ENCODE data around the gene SIX5.

The SIX5 gene

DNA sequence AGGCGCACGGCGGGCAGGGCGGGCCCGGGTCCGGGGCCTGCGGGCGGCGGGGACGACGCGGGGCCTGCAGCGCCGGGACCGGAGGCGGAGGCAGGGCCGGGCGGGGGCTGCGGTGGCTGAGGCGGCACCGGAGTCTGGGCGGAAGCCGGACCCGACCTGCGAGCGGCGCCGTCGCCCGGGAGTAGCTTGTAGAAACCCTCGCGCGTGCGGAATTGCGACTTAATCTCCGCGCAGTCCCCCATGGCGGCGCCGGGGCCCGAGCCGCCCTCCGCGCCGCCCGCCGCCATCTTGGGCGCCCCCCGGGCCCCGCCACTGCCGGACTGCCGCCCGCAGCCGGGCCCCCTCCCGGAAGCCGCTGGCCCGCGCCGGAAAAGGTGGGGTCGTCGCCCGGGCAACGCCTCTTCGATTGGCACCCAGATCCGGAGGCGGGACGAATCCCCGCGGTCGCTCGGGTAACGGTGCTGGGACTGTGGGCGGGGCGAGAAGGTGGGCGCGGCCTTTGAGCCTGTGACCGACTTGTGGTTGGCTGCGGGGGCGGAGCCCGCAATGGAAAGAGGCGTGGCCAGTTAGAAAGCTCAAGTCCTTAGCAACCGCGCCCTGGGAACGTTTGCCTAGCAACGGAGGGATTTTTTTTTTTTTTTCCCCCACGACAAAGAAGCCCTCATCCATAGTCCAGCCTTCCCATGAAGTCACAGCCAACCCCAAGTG lies 23.6 kb upstream of the SIX5 start, which contains the start of gene DMWD:
DMWD (minus strand) TSS at position 376 of the 708 bp plus-strand sequence; CDS start at position 287, 89 bp downstream.
- DNase-seq (ENCODE audit: low spot score) = peak; percentile 98

GRCh38 chr19:45791744-45792469 lies 22.9 kb upstream of the SIX5 start:
- DNase-seq (ENCODE audit: low spot score) = no peak

DNA sequence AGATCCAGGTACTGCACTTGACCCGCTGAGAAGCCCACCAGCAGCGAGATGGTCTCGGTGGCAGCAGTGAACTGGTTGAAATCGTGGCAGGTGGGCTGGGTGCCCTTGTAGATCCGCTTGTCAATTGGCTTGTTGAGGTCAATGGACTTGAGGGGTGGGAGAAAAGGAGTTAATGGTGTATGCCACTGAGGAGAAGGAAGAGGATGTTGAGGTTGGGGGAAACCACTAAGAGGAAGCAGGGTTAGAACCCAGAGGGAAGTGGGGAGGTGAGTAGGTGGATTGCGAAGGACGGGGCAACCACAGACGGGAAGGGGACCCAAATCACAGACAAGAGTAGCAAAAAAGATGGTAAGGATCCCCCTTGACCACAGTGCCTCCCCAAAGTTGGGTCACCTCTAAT lies 21.9 kb upstream of the SIX5 start:
- DNase-seq (ENCODE audit: low spot score) = no peak

DNA sequence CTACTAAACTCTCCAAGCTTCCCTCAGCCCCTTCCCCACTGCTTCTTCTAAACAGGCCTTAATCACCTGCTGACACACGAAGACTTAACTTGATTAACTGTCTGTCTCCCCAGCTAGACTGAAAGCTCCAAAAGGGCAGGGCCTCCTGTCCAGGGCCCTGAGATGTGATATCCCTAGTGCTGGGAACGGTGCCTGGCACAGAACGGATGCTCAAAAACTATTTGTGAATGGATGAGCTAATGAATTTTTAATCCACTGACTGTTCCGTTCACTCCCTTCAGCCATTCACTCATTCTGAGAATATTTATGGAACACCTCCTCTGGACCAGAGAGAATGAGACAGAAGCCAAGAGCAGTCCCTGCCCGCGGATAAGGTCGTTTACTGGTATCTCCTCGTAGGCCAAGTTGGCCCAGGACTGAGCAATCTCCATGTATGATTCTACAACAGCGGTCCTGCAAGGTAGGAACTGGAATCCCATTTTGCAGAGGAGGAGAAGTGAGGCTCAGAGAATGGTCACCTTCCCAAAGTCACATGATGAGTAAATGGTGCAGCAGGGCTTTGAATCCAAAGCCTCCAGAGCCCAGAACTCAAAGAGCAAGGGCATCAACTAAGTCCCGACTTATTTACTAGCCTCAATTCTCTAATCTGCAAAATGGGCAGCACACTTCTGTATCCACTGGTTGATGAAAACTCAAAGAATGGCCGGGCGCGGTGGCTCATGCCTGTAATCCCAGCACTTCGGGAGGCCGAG lies 20.2 kb upstream of the SIX5 start:
- DNase-seq (ENCODE audit: low spot score) = no peak

DNA sequence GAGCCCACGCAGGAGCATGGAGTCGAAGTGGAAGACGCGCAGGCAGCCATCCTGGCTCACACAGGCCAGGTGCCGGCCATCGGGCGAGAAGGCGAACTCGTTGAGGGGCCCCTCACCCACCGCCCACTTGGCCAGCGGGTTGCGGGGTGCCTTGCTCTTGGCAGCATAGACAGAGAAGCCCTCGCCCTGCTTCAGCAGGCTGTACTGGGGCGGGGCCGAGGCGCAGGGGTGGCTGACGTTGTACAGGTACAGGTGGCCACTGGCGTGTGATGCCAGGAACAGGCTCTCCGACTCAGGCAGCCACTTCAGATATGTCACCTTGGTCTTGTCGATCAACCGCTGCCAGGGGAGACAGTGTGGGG lies 17.5 kb upstream of the SIX5 start:
- DNase-seq (ENCODE audit: low spot score) = no peak

DNA sequence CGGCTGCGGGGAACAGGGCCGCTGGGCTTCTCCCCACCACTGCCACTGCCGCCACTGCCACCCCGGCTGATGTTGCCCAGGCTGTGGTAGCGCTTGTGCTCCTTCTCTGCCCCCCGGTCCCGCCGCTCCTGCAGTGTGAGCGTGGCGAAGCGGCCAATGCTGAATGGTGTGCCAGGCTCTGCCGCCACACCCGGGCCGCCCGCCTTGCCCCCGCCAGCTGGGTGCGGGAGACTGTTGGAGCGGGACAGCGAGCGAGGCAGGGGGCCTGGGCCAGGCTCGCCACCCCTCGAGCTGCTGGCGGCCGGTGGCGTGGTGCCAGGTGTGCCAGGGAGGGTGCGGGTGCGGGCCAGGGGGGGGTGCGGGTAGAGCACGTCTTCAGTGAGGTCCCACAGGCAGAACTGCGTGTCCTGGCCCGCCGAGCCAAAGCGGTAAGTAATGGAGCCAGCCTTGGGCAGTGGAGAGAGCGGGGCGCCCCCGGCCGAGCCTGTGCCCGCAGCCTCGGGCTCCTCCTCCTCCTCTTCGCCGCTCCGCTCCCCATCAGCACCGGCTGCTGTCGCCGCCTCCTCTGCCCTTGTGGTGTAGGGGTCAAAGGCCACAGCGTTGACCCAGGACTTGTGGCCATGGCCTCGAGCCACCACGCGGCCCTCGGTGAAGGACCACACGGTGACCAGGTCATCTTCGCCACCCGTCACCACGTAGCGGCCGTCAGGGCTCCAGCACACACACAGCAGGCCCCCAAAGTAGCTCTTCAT lies 16.9 kb upstream of the SIX5 start:
- DNase-seq (ENCODE audit: low spot score) = no peak

GRCh38 chr19:45785097-45785496 lies 16.0 kb upstream of the SIX5 start:
- DNase-seq (ENCODE audit: low spot score) = no peak

GRCh38 chr19:45784096-45784495 lies 15.0 kb upstream of the SIX5 start:
- no peak for DNase-seq (ENCODE audit: low spot score)

GRCh38 chr19:45782820-45783785 lies 14.1 kb upstream of the SIX5 start:
- no peak for DNase-seq (ENCODE audit: low spot score)

DNA sequence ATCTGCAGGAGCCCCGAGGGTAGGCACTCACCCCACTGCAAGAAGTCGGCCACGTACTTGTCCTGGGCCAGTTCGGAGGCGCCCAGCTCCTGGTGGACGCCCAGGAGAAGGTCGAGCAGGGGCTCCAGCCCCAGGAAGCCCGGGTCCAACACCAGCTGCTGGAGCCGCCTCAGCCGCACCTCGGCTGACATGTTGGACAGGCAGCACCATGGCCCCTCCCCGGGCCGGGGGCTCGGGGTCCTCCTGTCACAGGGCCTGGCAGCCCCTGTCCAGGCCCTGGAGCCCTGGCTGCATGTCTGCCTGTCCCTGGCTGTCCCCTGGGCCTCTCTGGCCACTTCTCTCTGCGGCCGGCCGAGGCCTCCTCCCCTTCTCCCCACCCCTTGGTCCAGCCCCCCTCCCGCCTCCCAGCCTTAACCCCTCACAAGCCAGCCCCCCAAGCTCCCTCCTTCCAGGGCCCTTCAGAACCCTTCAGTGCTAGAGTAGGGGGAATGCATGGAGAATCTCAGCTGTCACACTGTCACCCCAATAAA lies 13.2 kb upstream of the SIX5 start, which contains the start of gene DMPK:
DMPK (minus strand) TSS at position 329 of the 530 bp plus-strand sequence; CDS start at position 191, 138 bp downstream.
- no peak for DNase-seq (ENCODE audit: low spot score)

DNA sequence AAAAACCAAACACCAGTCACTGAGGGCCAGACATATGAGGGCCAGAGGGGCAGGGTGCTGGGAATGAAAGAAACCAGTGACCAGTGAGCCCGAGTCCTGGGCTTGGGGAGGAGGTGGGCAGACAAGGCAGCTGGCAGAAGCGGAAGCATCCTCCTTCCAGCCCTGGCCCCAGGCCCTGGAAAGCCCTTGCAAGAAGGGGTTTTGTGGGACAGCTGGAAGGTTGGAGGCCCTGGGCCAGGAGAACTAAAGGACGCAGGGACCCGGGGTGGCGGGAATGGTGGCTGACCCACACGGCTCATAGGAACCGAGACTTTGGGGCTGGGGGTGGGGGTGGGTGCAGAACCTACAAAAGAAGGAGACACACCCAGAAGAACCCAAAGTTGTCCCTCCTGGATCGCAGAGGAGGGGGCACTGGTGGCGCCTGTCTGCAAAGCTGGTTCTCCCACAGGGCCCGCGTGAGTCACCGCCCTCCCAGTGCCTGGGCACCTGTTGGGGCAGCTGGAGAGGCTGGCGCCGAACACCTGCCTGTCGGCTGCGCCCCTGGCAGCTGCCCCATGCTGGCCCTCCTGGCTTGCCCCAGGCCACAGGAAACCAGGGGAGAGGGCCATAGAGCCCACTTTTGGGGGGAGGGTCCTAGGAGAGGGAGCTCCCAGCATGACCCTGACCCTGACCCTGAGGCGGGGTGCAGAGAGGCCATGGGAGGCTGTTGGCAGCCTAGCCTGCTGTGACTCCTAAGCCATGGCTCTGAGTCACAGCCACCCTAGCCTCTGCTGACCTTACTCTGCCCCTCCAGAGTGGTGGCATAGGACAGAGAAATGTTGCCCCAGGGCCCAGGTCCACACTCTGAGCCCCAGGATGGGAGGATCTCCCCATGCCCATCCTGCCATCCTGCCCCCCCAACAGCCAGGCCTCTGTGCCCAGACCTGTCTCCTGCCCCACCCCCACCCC lies 12.4 kb upstream of the SIX5 start:
- no peak for DNase-seq (ENCODE audit: low spot score)

- DNase-seq (ENCODE audit: low spot score) = no peak
These were observed 11.6 kb upstream of the SIX5 start for GRCh38 chr19:45780448-45781213.

GRCh38 chr19:45780146-45780447 lies 11.0 kb upstream of the SIX5 start:
- DNase-seq (ENCODE audit: low spot score) = no peak

- no peak for DNase-seq (ENCODE audit: low spot score)
These were observed 10.4 kb upstream of the SIX5 start for GRCh38 chr19:45779231-45780145.

GRCh38 chr19:45778010-45778661 lies 9.1 kb upstream of the SIX5 start:
- DNase-seq (ENCODE audit: low spot score) = no peak

DNA sequence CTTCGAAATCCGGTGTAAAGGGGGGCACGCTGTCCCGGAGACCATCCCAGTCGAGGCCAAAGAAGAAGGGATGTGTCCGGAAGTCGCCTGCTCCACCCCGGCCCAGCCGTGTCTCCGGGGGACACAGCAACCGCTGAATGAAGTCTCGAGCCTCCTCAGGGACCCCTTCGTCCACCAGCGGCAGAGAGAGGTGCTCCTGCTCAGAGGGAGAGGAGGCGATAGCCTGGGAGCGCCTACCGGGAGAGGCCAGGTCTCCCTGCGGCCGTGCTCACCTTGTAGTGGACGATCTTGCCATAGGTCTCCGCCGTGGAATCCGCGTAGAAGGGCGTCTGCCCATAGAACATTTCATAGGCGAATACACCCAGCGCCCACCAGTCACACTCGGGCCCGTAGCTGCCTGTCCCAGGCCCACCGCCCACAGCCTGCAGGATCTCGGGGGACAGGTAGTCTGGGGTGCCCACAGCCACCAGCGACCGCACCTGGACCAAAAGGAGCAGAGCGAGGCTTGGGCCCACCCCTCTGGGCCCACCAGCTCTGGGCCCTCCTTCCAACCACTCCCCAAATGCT lies 8.4 kb upstream of the SIX5 start:
- DNase-seq (ENCODE audit: low spot score) = no peak

GRCh38 chr19:45774765-45775164 lies 5.7 kb upstream of the SIX5 start:
- DNase-seq (ENCODE audit: low spot score) = no peak
